ENCODE measurements around the gene TMEM178B.

GRCh38 chr7:141511676-141512396, 438.0 kb downstream of the TMEM178B start:
- no peak for TF ChIP-seq CTCF (IDR thresholded peaks at IDR 0.05)
- no peak for TF ChIP-seq POLR2A (IDR thresholded peaks at IDR 0.05)

Data from sigmoid colon (tissue), 3 donors.